ENCODE results near the gene RIPK1. TPM values are rescaled to one million over a fixed set of nuclear protein-coding genes. Genes with fewer than 3 reads are reported as not detected.
A peak's percentile ranks its signal among the peaks of the same experiment; 100 is the strongest.

RIPK1 gene
- total and polyA plus RNA-seq, 9 of the 15 experiments (the other 6 are each of a cell fraction or from before 2014, with no cell fraction given): 3.8 to 24.9 (median 17.7) TPM

GRCh38 chr6:3157131-3157933, 89.0 kb downstream of the RIPK1 start, which contains the start of gene TUBB2A (continued):
- 0 out of 2 replicates have a peak, but pooled peaks have one; percentile 45 for TF ChIP-seq RERE (CRISPR knock-in tag; IDR thresholded peaks at IDR 0.05; ENCODE audit: borderline replicate concordance)
- TF ChIP-seq HEY1 (CRISPR knock-in tag; IDR thresholded peaks at IDR 0.05; ENCODE audit: borderline replicate concordance): no peak
- no peak for TF ChIP-seq OTX1 (CRISPR knock-in tag; IDR thresholded peaks at IDR 0.05)
- peak; percentile 48; the same call in 1 of the 2 replicates for TF ChIP-seq CHD2 (IDR thresholded peaks at IDR 0.05; ENCODE audit: low read depth, low read length)
- TF ChIP-seq ZNF785 (CRISPR knock-in tag; IDR thresholded peaks at IDR 0.05): no peak
- TF ChIP-seq ARID3A (IDR thresholded peaks at IDR 0.05; ENCODE audit: borderline replicate concordance, low read depth, low read length): no peak
- TF ChIP-seq ESRRB (CRISPR knock-in tag; IDR thresholded peaks at IDR 0.05; ENCODE audit: borderline replicate concordance): no peak
- no peak for TF ChIP-seq SRF (CRISPR knock-in tag; IDR thresholded peaks at IDR 0.05)
- peak; percentile 96 for TF ChIP-seq POLR2H (tag; IDR thresholded peaks at IDR 0.05; ENCODE audit: low read depth)
- peak; percentile 65 for TF ChIP-seq PHF20 (IDR thresholded peaks at IDR 0.05; ENCODE audit: partially characterized antibody)
- no peak for TF ChIP-seq MCM5 (IDR thresholded peaks at IDR 0.05; ENCODE audit: low read depth)
- TF ChIP-seq ATF1 (CRISPR knock-in tag; IDR thresholded peaks at IDR 0.05): no peak
- TF ChIP-seq ATF1 (tag; IDR thresholded peaks at IDR 0.05): peak; percentile 98
- 0 out of 2 replicates have a peak, but pooled peaks have one; percentile 70 for TF ChIP-seq GATAD2A (IDR thresholded peaks at IDR 0.05)
- peak; percentile 85 for TF ChIP-seq SUPT5H (IDR thresholded peaks at IDR 0.05)
- no peak for TF ChIP-seq LARP7 (IDR thresholded peaks at IDR 0.05)
- TF ChIP-seq ZNF354B (CRISPR knock-in tag; IDR thresholded peaks at IDR 0.05): no peak
- peak; percentile 65 to 76; a peak in 3 of 4 replicates for TF ChIP-seq SIN3A (IDR thresholded peaks at IDR 0.05; ENCODE audit: borderline replicate concordance in 2 of 2, control insufficient read depth in 1 of 2, low read depth in 2 of 2, low read length in 2 of 2)
- no peak for TF ChIP-seq HLTF (IDR thresholded peaks at IDR 0.05)
- no peak for TF ChIP-seq FOXK1 (CRISPR knock-in tag; IDR thresholded peaks at IDR 0.05; ENCODE audit: borderline replicate concordance)
- peak; percentile 95 for TF ChIP-seq CREM (IDR thresholded peaks at IDR 0.05; ENCODE audit: low read depth)
- no peak for TF ChIP-seq ZNF561 (CRISPR knock-in tag; conservative IDR thresholded peaks at IDR 0.05)
- TF ChIP-seq CHD4 (IDR thresholded peaks at IDR 0.05; ENCODE audit: insufficient read depth, insufficient replicate concordance, low read depth, low read length, poor library complexity, severe bottlenecking): peak; percentile 70
- no peak for TF ChIP-seq HMG20B (CRISPR knock-in tag; IDR thresholded peaks at IDR 0.05)
